GM12878 (cell line): ENCODE measurements around the gene PGR. TPM values are rescaled to one million over a fixed set of nuclear protein-coding genes. Genes with fewer than 3 reads are reported as not detected.

ENCODE experiments used
- ATAC-seq: fragments of 200-7000 bp; cut with Tn5 transposase; 3 replicates; pipeline ENCODE4 v1.9.1; 2020; ENCODE audit warnings: mild to moderate bottlenecking, moderate library complexity
- BruUV-seq: library from RNA; stranded (reverse); fragments of 400-500 nt; replicated peaks from 2 replicates; lab custom pipeline; 2021; lab: Mats Ljungman, UMichigan
- CTCF ChIA-PET: fragments of 300-600 bp; sonication (Branson Sonifier 250); formaldehyde crosslinking; extraction: SDS; loops from one replicate; lab custom pipeline; 2021; ENCODE audit warnings: inconsistent platforms; lab: Yijun Ruan, JAX
- POLR2A ChIA-PET: fragments of 350-600 bp; formaldehyde crosslinking; extraction: SDS; loops from one replicate; lab custom pipeline; 2021; ENCODE audit warnings: inconsistent platforms; lab: Charles Lee
- RAD21 ChIA-PET: fragments of 300-600 bp; sonication (Branson Sonifier 250); formaldehyde crosslinking; loops from one replicate; lab custom pipeline; 2023; ENCODE audit warnings: antibody characterized with exemption; ENCODE audit not compliant: unreplicated experiment; lab: Charles Lee
- SMC1A ChIA-PET: fragments of 300-600 bp; sonication (Branson Sonifier 250); formaldehyde crosslinking; loops from one replicate; lab custom pipeline; 2023; ENCODE audit not compliant: unreplicated experiment, uncharacterized antibody; lab: Charles Lee
- DNase-seq: peaks from one replicate; pipeline ENCODE4 v3.0.0-alpha.2; 2011; ENCODE audit warnings: low read depth, low spot score
- FAIRE-seq: peaks from 3 replicates; lab custom pipeline; 2011; peaks lifted over from hg19 to GRCh38; lab: Jason Lieb, UNC
- H2AFZ ChIP-seq: 2 replicates; pipeline ENCODE4 v1.6.0; 2011; ENCODE audit warnings: low read depth, low read length, control low read depth; ENCODE audit not compliant: control insufficient read depth
- H3K27ac ChIP-seq: 2 replicates; pipeline ENCODE4 v1.5.1; 2011; ENCODE audit warnings: control low read depth; ENCODE audit not compliant: control insufficient read depth, insufficient read depth
- H3K27me3 ChIP-seq, 2 experiments: replicated peaks in 1 of 2; 2 replicates each; pipeline versions ENCODE4 v1.6.0 to v1.6.1; 2011; ENCODE audit warnings: low read length in 1 of 2; ENCODE audit not compliant: control insufficient read depth in 2 of 2, insufficient read depth in 2 of 2
- H3K36me3 ChIP-seq, 2 experiments: 2 replicates each; pipeline ENCODE4 v1.5.1; 2011; ENCODE audit warnings: low read length in 1 of 2; ENCODE audit not compliant: control insufficient read depth in 2 of 2, insufficient read depth in 2 of 2
- H3K4me1 ChIP-seq: 2 replicates; pipeline ENCODE4 v1.6.1; 2011; ENCODE audit warnings: mild to moderate bottlenecking, low read length, moderate library complexity, mixed read lengths; ENCODE audit not compliant: control insufficient read depth, insufficient read depth
- H3K4me2 ChIP-seq: 2 replicates; pipeline ENCODE4 v1.6.0; 2011; ENCODE audit warnings: control low read depth; ENCODE audit not compliant: control insufficient read depth, insufficient read depth
- H3K4me3 ChIP-seq: fragments of 200-600 bp; sonication (generic); 2 replicates; pipeline ENCODE4 v1.5.1; 2016
- H3K79me2 ChIP-seq: 2 replicates; pipeline ENCODE4 v1.6.0; 2011; ENCODE audit warnings: low read length; ENCODE audit not compliant: control insufficient read depth, insufficient read depth
- H3K9ac ChIP-seq: 2 replicates; pipeline ENCODE4 v1.8.0; 2011; ENCODE audit warnings: low read length, control low read depth, mixed read lengths; ENCODE audit not compliant: control insufficient read depth, insufficient read depth
- H3K9me3 ChIP-seq: replicated peaks from 3 replicates; pipeline ENCODE4 v1.5.1; 2011; ENCODE audit warnings: mild to moderate bottlenecking, low read length; ENCODE audit not compliant: control insufficient read depth, insufficient read depth
- H4K20me1 ChIP-seq: 2 replicates; pipeline ENCODE4 v1.6.0; 2011; ENCODE audit not compliant: control insufficient read depth, insufficient read depth
- NKRF ChIP-seq: fragments of 450-650 bp; conservative IDR thresholded peaks from 2 replicates; pipeline ENCODE4 v1.6.1; 2017; ENCODE audit warnings: mild to moderate bottlenecking, moderate library complexity
- SMAD5 ChIP-seq: IDR thresholded peaks from 2 replicates; pipeline ENCODE4 v1.6.1; 2016; ENCODE audit warnings: antibody characterized with exemption, low read depth
- WGBS: methylation state at CpG from one replicate; pipeline ENCODE4 v1.1.6; 2016; ENCODE audit warnings: low lambda C conversion rate; ENCODE audit not compliant: insufficient replicate concordance, insufficient coverage; ENCODE audit errors: missing lambda C conversion rate; 5-methylcytosine and 5-hydroxymethylcytosine counted together
- in situ Hi-C: fragments of 300-500 bp; cut with MboI; formaldehyde crosslinking; loops from 9 replicates; pipeline ENCODE4 v1.14.3; 2018; ENCODE audit warnings: mixed read lengths
- intact Hi-C: fragments of 100-400 bp; cut with micrococcal nuclease; formaldehyde crosslinking; loops from one replicate; pipeline ENCODE4 v1.14.2; 2022; ENCODE audit not compliant: unreplicated experiment
- polyA plus RNA-seq, 11 experiments: library from polyadenylated mRNA; depleted of rRNA in 4 of 11; unstranded in 6 of 11; stranded (reverse) in 5 of 11; fragments of >200 nt; fragmentation: Nextera tagmentation in 4 of 11; fragmentation: Illumina TruSeq in 1 of 11; extraction: Ambion mirVana in 4 of 11; extraction: Trizol in 1 of 11; gene quantifications; 1 replicate in 1 of 11; 2 replicates in 10 of 11; pipeline versions ENCODE4 v1.2.1 to v1.2.3, GENCODE V29; 2011 to 2016; ENCODE audit warnings: inconsistent platforms in 2 of 11, missing spikeins in 2 of 11, low read depth in 1 of 11
- total RNA-seq, 4 experiments: library from RNA; depleted of rRNA in 3 of 4; stranded (reverse); fragments of >200 nt in 3 of 4; fragmentation: Illumina TruSeq in 1 of 4; extraction: Trizol in 1 of 4; gene quantifications; 2 replicates each; pipeline versions ENCODE4 v1.2.1 to v1.2.3, GENCODE V29; 2013 to 2021
- TF ChIP-seq, protein P1 (sequence below): fragments of 150-350 bp; IDR thresholded peaks from 2 replicates; pipeline ENCODE4 v1.6.1; 2016; ENCODE audit warnings: low read depth, low read length

Gene PGR
- total and polyA plus RNA-seq, 10 of the 15 experiments (the other 5 are each of a cell fraction or from before 2014, with no cell fraction given), result 0.01 TPM; not detected in 9

DNA sequence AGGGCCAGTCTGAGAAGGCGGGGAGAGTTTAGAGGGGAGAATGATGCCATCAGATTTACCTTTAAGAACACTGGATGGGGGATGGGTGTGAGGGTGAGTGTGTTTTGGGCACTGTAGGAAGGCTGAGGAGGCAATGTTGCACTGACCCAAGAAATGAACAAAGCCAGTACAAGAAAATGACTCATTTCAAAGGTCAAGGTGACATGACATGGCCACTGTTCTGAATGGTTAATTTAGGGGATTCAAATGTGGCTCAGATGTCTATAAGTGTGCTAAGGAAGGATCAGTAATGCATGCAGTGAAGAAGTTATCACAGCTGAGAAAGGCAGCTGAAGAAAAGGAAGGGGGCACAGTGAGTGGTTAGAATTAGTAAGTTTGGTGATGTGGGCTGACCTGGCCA is 129.9 kb downstream of the PGR start:
- Histone ChIP-seq H3K4me3 (no peak overlapping the region), H4K20me1 (no peaks in the 10 kb centered on the region), H3K27me3 (no peaks in the 10 kb centered on the region; a peak in 1 of 4 replicates), H3K4me1 (no peaks in the 10 kb centered on the region), H3K36me3 (no peaks in the 10 kb centered on the region), H3K79me2 (no peaks in the 10 kb centered on the region), H3K27ac (no peak overlapping the region), H2AFZ (no peak overlapping the region), H3K9ac (no peak overlapping the region)
- ChIA-PET CTCF (no interaction called here), POLR2A (no interaction called here)
- WGBS, result 15% methylated on average over 1 of the region's 1 CpG
- FAIRE-seq (no peak), DNase-seq (no peak), ATAC-seq (no peak; the same call in 2 of the 3 replicates)
- intact Hi-C loops, result no loop called here
- TF ChIP-seq NKRF (no peak), SMAD5 (no peak)
- TF ChIP-seq, protein P1, sequence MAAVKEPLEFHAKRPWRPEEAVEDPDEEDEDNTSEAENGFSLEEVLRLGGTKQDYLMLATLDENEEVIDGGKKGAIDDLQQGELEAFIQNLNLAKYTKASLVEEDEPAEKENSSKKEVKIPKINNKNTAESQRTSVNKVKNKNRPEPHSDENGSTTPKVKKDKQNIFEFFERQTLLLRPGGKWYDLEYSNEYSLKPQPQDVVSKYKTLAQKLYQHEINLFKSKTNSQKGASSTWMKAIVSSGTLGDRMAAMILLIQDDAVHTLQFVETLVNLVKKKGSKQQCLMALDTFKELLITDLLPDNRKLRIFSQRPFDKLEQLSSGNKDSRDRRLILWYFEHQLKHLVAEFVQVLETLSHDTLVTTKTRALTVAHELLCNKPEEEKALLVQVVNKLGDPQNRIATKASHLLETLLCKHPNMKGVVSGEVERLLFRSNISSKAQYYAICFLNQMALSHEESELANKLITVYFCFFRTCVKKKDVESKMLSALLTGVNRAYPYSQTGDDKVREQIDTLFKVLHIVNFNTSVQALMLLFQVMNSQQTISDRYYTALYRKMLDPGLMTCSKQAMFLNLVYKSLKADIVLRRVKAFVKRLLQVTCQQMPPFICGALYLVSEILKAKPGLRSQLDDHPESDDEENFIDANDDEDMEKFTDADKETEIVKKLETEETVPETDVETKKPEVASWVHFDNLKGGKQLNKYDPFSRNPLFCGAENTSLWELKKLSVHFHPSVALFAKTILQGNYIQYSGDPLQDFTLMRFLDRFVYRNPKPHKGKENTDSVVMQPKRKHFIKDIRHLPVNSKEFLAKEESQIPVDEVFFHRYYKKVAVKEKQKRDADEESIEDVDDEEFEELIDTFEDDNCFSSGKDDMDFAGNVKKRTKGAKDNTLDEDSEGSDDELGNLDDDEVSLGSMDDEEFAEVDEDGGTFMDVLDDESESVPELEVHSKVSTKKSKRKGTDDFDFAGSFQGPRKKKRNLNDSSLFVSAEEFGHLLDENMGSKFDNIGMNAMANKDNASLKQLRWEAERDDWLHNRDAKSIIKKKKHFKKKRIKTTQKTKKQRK, result no peak
- TF ChIP-seq, all 136 proteins: peak for 0
- no peak overlapping the region for H3K4me2 ChIP-seq
- no TSS peak for BruUV-seq
- SMC1A ChIA-PET, result no interaction called here
- RAD21 ChIA-PET, result no interaction called here
- H3K9me3 ChIP-seq, result no peaks in the 10 kb centered on the region
- in situ Hi-C loops, result no loop called here
